Keratinocyte (primary cell): ENCODE results near the gene COG3. TPM values are rescaled to one million over a fixed set of nuclear protein-coding genes. Genes with fewer than 3 reads are reported as not detected.

Experiments used
- DNase-seq: peaks from one replicate; pipeline ENCODE4 v3.0.0-alpha.2; 2011; ENCODE audit warnings: low read depth, missing footprints, low spot score
- FAIRE-seq: peaks from 2 replicates; lab custom pipeline; 2011; peaks lifted over from hg19 to GRCh38; lab: Jason Lieb, UNC
- H2AFZ ChIP-seq: 2 replicates; pipeline ENCODE4 v1.6.0; 2012; ENCODE audit warnings: low read length, control low read depth, inconsistent platforms; ENCODE audit not compliant: control insufficient read depth
- H3K27ac ChIP-seq: 2 replicates; pipeline ENCODE4 v1.5.1; 2011; ENCODE audit warnings: low read length; ENCODE audit not compliant: control insufficient read depth, insufficient read depth
- H3K27me3 ChIP-seq: 3 replicates; pipeline ENCODE4 v1.6.0; 2011; ENCODE audit warnings: low read length; ENCODE audit not compliant: control insufficient read depth, insufficient read depth; ENCODE audit errors: extremely low read depth
- H3K36me3 ChIP-seq, 2 experiments: 2 replicates in 1 of 2; 3 replicates in 1 of 2; pipeline ENCODE4 v1.5.1; 2011; ENCODE audit warnings: low read length in 2 of 2, mild to moderate bottlenecking in 1 of 2; ENCODE audit not compliant: control insufficient read depth in 2 of 2, insufficient read depth in 2 of 2; ENCODE audit errors: extremely low read depth in 1 of 2
- H3K4me1 ChIP-seq: 3 replicates; pipeline ENCODE4 v1.5.1; 2011; ENCODE audit warnings: low read length; ENCODE audit not compliant: control insufficient read depth, insufficient read depth; ENCODE audit errors: extremely low read depth
- H3K4me2 ChIP-seq: 3 replicates; pipeline ENCODE4 v1.6.0; 2011; ENCODE audit warnings: low read depth, low read length; ENCODE audit not compliant: control insufficient read depth, insufficient read depth; ENCODE audit errors: extremely low read depth
- H3K4me3 ChIP-seq, 3 experiments: fragments of 200-600 bp in 1 of 3; sonication (generic) in 1 of 3; 2 replicates in 2 of 3; 3 replicates in 1 of 3; pipeline ENCODE4 v1.5.1; 2011 to 2016; ENCODE audit warnings: low read length in 3 of 3, mild to moderate bottlenecking in 3 of 3, control low read depth in 2 of 3, inconsistent platforms in 1 of 3, low read depth in 1 of 3, mixed read lengths in 1 of 3, mixed run types in 1 of 3, moderate library complexity in 1 of 3; ENCODE audit not compliant: control insufficient read depth in 2 of 3, insufficient read depth in 2 of 3; ENCODE audit errors: extremely low read depth in 1 of 3
- H3K79me2 ChIP-seq: 2 replicates; pipeline ENCODE4 v1.6.0; 2012; ENCODE audit warnings: low read length; ENCODE audit not compliant: control insufficient read depth, insufficient read depth
- H3K9ac ChIP-seq: 3 replicates; pipeline ENCODE4 v1.6.0; 2011; ENCODE audit warnings: low read length; ENCODE audit not compliant: control insufficient read depth, insufficient read depth; ENCODE audit errors: extremely low read depth
- H3K9me1 ChIP-seq: 3 replicates; pipeline ENCODE4 v1.6.0; 2011; ENCODE audit warnings: low read length; ENCODE audit not compliant: control insufficient read depth, insufficient read depth; ENCODE audit errors: extremely low read depth
- H3K9me3 ChIP-seq: 2 replicates; pipeline ENCODE4 v1.5.1; 2012; ENCODE audit warnings: low read depth, low read length; ENCODE audit not compliant: control insufficient read depth
- H4K20me1 ChIP-seq: 3 replicates; pipeline ENCODE4 v1.6.0; 2011; ENCODE audit warnings: low read length; ENCODE audit not compliant: control insufficient read depth, insufficient read depth; ENCODE audit errors: extremely low read depth
- EZH2 ChIP-seq: IDR thresholded peaks from one replicate; pipeline ENCODE4 v1.6.1; 2012; ENCODE audit warnings: inconsistent platforms, mild to moderate bottlenecking, low read length, moderate library complexity
- dilution Hi-C: fragments of 300-500 bp; cut with MboI; formaldehyde crosslinking; loops from one replicate; pipeline ENCODE4 v1.7.0; 2020; ENCODE audit warnings: low sequenced_read_pairs; ENCODE audit not compliant: extremely low pct_ligation_motif_present
- polyA plus RNA-seq, 5 experiments: library from polyadenylated mRNA; depleted of rRNA in 3 of 5; stranded (reverse) in 3 of 5; stranded (forward) in 1 of 5; unstranded in 1 of 5; fragments of >200 nt; gene quantifications; 1 replicate in 1 of 5; 2 replicates in 3 of 5; 3 replicates in 1 of 5; pipeline versions ENCODE4 v1.2.1 to v1.2.3, GENCODE V29; 2011 to 2012; ENCODE audit warnings: missing spikeins in 2 of 5, low read depth in 1 of 5, low replicate concordance in 1 of 5
- TF ChIP-seq, protein P1 (sequence below), 3 experiments: IDR thresholded peaks in 1 of 3; conservative IDR thresholded peaks in 1 of 3; optimal IDR thresholded peaks in 1 of 3; 2 replicates in 2 of 3; 3 replicates in 1 of 3; pipeline versions ENCODE3 to v1.5.1; 2011; ENCODE audit warnings: low read length in 3 of 3, mild to moderate bottlenecking in 3 of 3, moderate library complexity in 2 of 3, control low read depth in 1 of 3, inconsistent platforms in 1 of 3; ENCODE audit not compliant: insufficient read depth in 2 of 3; ENCODE audit errors: extremely low read depth in 1 of 3

The COG3 gene
- polyA plus RNA-seq, 1 donor (not counting 4 experiments of a cell fraction or from before 2014, with no cell fraction given): 31.0 TPM

- H3K9ac ChIP-seq: peak overlapping the region; percentile 74
- DNase-seq (peak; percentile 49), FAIRE-seq (peak; percentile 90)
- peak overlapping the region; percentile 91 for H3K4me2 ChIP-seq
- H4K20me1 ChIP-seq: no peaks in the 10 kb centered on the region
- H3K79me2 ChIP-seq: peaks cover 15% of the 10 kb centered on the region
- TF ChIP-seq, protein P1, sequence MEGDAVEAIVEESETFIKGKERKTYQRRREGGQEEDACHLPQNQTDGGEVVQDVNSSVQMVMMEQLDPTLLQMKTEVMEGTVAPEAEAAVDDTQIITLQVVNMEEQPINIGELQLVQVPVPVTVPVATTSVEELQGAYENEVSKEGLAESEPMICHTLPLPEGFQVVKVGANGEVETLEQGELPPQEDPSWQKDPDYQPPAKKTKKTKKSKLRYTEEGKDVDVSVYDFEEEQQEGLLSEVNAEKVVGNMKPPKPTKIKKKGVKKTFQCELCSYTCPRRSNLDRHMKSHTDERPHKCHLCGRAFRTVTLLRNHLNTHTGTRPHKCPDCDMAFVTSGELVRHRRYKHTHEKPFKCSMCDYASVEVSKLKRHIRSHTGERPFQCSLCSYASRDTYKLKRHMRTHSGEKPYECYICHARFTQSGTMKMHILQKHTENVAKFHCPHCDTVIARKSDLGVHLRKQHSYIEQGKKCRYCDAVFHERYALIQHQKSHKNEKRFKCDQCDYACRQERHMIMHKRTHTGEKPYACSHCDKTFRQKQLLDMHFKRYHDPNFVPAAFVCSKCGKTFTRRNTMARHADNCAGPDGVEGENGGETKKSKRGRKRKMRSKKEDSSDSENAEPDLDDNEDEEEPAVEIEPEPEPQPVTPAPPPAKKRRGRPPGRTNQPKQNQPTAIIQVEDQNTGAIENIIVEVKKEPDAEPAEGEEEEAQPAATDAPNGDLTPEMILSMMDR (optimal IDR thresholded peaks at IDR 0.05 in 1 of 3, IDR thresholded peaks at IDR 0.05 in 1 of 3, conservative IDR thresholded peaks at IDR 0.05 in 1 of 3; ENCODE audit: extremely low read depth in 1 of 3, insufficient read depth in 2 of 3, low read length in 3 of 3): no peak
- TF ChIP-seq EZH2: no peak
- peaks cover 24% of the 10 kb centered on the region for H3K4me1 ChIP-seq
- H2AFZ ChIP-seq: no peak overlapping the region
- no peaks in the 10 kb centered on the region for H3K9me1 ChIP-seq
- H3K27me3 ChIP-seq: no peaks in the 10 kb centered on the region
- peak overlapping the region in 2 of 3 experiments; percentile 53 to 59 for H3K4me3 ChIP-seq
- no peaks in the 10 kb centered on the region for H3K9me3 ChIP-seq
- peaks cover 4 to 9% of the 10 kb centered on the region in 2 experiments for H3K36me3 ChIP-seq
- dilution Hi-C loops: no loop called here
- peak overlapping the region; percentile 88 for H3K27ac ChIP-seq
Measured at GRCh38 chr13:45482571-45483173, 17.9 kb downstream of the COG3 start.

GRCh38 chr13:45487604-45488003 lies 22.9 kb downstream of the COG3 start:
- FAIRE-seq (no peak), DNase-seq (no peak)
- dilution Hi-C loops: no loop called here
- Histone ChIP-seq H3K9ac (no peak overlapping the region), H2AFZ (no peak overlapping the region), H3K27me3 (no peaks in the 10 kb centered on the region), H3K9me3 (no peaks in the 10 kb centered on the region), H3K4me2 (no peak overlapping the region), H3K9me1 (no peaks in the 10 kb centered on the region), H3K27ac (no peak overlapping the region), H3K79me2 (peaks cover 8% of the 10 kb centered on the region), H3K36me3 (peaks cover 7 to 10% of the 10 kb centered on the region in 2 experiments), H4K20me1 (no peaks in the 10 kb centered on the region), H3K4me1 (peaks cover 16% of the 10 kb centered on the region), H3K4me3 (no peak overlapping the region)
- TF ChIP-seq EZH2: no peak
- TF ChIP-seq, protein P1 (optimal IDR thresholded peaks at IDR 0.05 in 1 of 3, IDR thresholded peaks at IDR 0.05 in 1 of 3, conservative IDR thresholded peaks at IDR 0.05 in 1 of 3; ENCODE audit: extremely low read depth in 1 of 3, insufficient read depth in 2 of 3, low read length in 3 of 3): no peak
